Esophagus squamous epithelium (tissue), 5 donors: ENCODE measurements around the gene SLC6A3. TPM values are rescaled to one million over a fixed set of nuclear protein-coding genes. Genes with fewer than 3 reads are reported as not detected.
A peak's percentile ranks its signal among the peaks of the same experiment; 100 is the strongest.

Source experiments
- DNase-seq: peaks from one replicate; lab custom pipeline; 2025; lab: John Stamatoyannopoulos, UW
- H3K27ac ChIP-seq, 4 donors: fragments of 200-600 bp; sonication (generic); one replicate each; pipeline ENCODE4 v1.5.1; 2016 to 2019; ENCODE audit warnings: mild to moderate bottlenecking in 1 of 4
- H3K27me3 ChIP-seq, 4 donors: fragments of 200-600 bp; sonication (generic); 1 replicate in 3 of 4; 2 replicates in 1 of 4; pipeline versions ENCODE4 v1.5.1 to v1.6.0; 2017 to 2021; ENCODE audit warnings: antibody characterized with exemption in 1 of 4
- H3K36me3 ChIP-seq, 3 donors: fragments of 200-600 bp; sonication (generic); one replicate each; pipeline ENCODE4 v1.5.1; 2016 to 2019
- H3K4me1 ChIP-seq, 3 donors: fragments of 200-600 bp; sonication (generic); one replicate each; pipeline ENCODE4 v1.5.1; 2017 to 2019
- H3K4me3 ChIP-seq, 4 donors: fragments of 200-600 bp; sonication (generic); 1 replicate in 3 of 4; 2 replicates in 1 of 4; pipeline ENCODE4 v1.5.1; 2016 to 2019; ENCODE audit warnings: mild to moderate bottlenecking in 2 of 4, moderate library complexity in 1 of 4
- H3K9me3 ChIP-seq, 3 donors: fragments of 200-600 bp; sonication (generic); one replicate each; pipeline ENCODE4 v1.5.1; 2016 to 2019
- CTCF ChIP-seq, 6 experiments: fragments of 450-650 bp in 4 of 6; fragments of 200-600 bp in 2 of 6; sonication (generic) in 2 of 6; IDR thresholded peaks; one replicate each; pipeline ENCODE4 v1.5.1; 2016 to 2019; ENCODE audit warnings: antibody characterized with exemption in 6 of 6, mild to moderate bottlenecking in 4 of 6, moderate library complexity in 4 of 6
- POLR2A ChIP-seq, 4 donors: fragments of 450-650 bp; IDR thresholded peaks; one replicate each; pipeline ENCODE4 v1.6.1; 2017; ENCODE audit warnings: antibody characterized with exemption in 4 of 4, mild to moderate bottlenecking in 4 of 4, moderate library complexity in 3 of 4
- WGBS, 2 donors: methylation state at CpG; one replicate each; pipeline ENCODE4 v1.1.5; 2018; 5-methylcytosine and 5-hydroxymethylcytosine counted together
- intact Hi-C: fragments of 100-400 bp; cut with DNase I; formaldehyde crosslinking; loops from one replicate; pipeline ENCODE4 v1.15.0; 2022
- total RNA-seq, 4 donors: library from RNA; depleted of rRNA; stranded (reverse); fragments of >200 nt; gene quantifications; one replicate each; pipeline ENCODE4 v1.1.0, GENCODE V29; 2016
- donor health status: DM: yes; HTN: yes; CAD: no.

SLC6A3 gene
- total RNA-seq, 4 donors from 2014 or later, result 0.19 TPM; not detected in 3

- peak; percentile 25 for DNase-seq
- H3K9me3 ChIP-seq, result no peaks in the 10 kb centered on the region
- 46 to 63% methylated on average over 10 to 13 of the region's 48 CpGs for WGBS, 2 donors
- intact Hi-C loops, result no loop called here
- H3K36me3 ChIP-seq, result no peaks in the 10 kb centered on the region
- peaks cover 0 to 73% (median 0%) of the 10 kb centered on the region in 4 donors for H3K27me3 ChIP-seq
- TF ChIP-seq POLR2A (IDR thresholded peaks at IDR 0.05) (peak in 3 of 4 donors; percentile 18 to 88 (median 69)), CTCF (IDR thresholded peaks at IDR 0.05) (no peak)
- peaks cover 5 to 25% (median 9%) of the 10 kb centered on the region in 3 donors for H3K4me1 ChIP-seq
- peak overlapping the region; percentile 47 to 73 (median 60) for H3K4me3 ChIP-seq
- H3K27ac ChIP-seq, result peak overlapping the region; percentile 21 to 87 (median 74)
Observed at GRCh38 chr5:1385395-1386273, 59.6 kb downstream of the SLC6A3 start.

GRCh38 chr5:1384521-1384920 is 60.7 kb downstream of the SLC6A3 start:
- Histone ChIP-seq H3K4me1 (peaks cover 5 to 30% (median 12%) of the 10 kb centered on the region in 3 donors), H3K36me3 (no peaks in the 10 kb centered on the region), H3K9me3 (no peaks in the 10 kb centered on the region), H3K27me3 (peaks cover 0 to 73% (median 0%) of the 10 kb centered on the region in 4 donors), H3K27ac (no peak overlapping the region), H3K4me3 (no peak overlapping the region)
- DNase-seq, result no peak
- WGBS, 2 donors, result 79 to 88% methylated on average over 8 of the region's 10 CpGs
- intact Hi-C loops, result no loop called here
- TF ChIP-seq CTCF (IDR thresholded peaks at IDR 0.05), result no peak
- no peak for TF ChIP-seq POLR2A (IDR thresholded peaks at IDR 0.05)

- Histone ChIP-seq H3K4me1 (peaks cover 5 to 30% (median 12%) of the 10 kb centered on the region in 3 donors), H3K27me3 (peaks cover 0 to 73% (median 0%) of the 10 kb centered on the region in 4 donors), H3K27ac (no peak overlapping the region), H3K4me3 (no peak overlapping the region), H3K36me3 (no peaks in the 10 kb centered on the region), H3K9me3 (no peaks in the 10 kb centered on the region)
- TF ChIP-seq CTCF (IDR thresholded peaks at IDR 0.05) (no peak), POLR2A (IDR thresholded peaks at IDR 0.05) (no peak)
- WGBS, 2 donors, result 66 to 77% methylated on average over 2 to 5 of the region's 8 CpGs
- no peak for DNase-seq
- intact Hi-C loops, result no loop called here
Observed at GRCh38 chr5:1383886-1384401, 61.3 kb downstream of the SLC6A3 start.

- WGBS, 2 donors, result 83 to 88% methylated on average over 8 to 11 of the region's 17 CpGs
- TF ChIP-seq POLR2A (IDR thresholded peaks at IDR 0.05) (no peak), CTCF (IDR thresholded peaks at IDR 0.05) (no peak)
- no peak for DNase-seq
- no peak overlapping the region for H3K27ac ChIP-seq
- peaks cover 5 to 30% (median 12%) of the 10 kb centered on the region in 3 donors for H3K4me1 ChIP-seq
- no peaks in the 10 kb centered on the region for H3K36me3 ChIP-seq
- H3K9me3 ChIP-seq, result no peaks in the 10 kb centered on the region
- H3K4me3 ChIP-seq, result no peak overlapping the region
- intact Hi-C loops, result no loop called here
- peaks cover 0 to 72% (median 0%) of the 10 kb centered on the region in 4 donors for H3K27me3 ChIP-seq
Observed at GRCh38 chr5:1383344-1383743, 61.9 kb downstream of the SLC6A3 start.

GRCh38 chr5:1382248-1382700 is 63.0 kb downstream of the SLC6A3 start:
- no peak for DNase-seq
- Histone ChIP-seq H3K4me1 (peaks cover 5 to 30% (median 12%) of the 10 kb centered on the region in 3 donors), H3K27ac (no peak overlapping the region), H3K9me3 (no peaks in the 10 kb centered on the region), H3K36me3 (no peaks in the 10 kb centered on the region), H3K27me3 (peaks cover 0 to 72% (median 0%) of the 10 kb centered on the region in 4 donors), H3K4me3 (no peak overlapping the region)
- 86 to 95% methylated on average over 3 to 17 of the region's 18 CpGs for WGBS, 2 donors
- TF ChIP-seq POLR2A (IDR thresholded peaks at IDR 0.05), result no peak
- no peak for TF ChIP-seq CTCF (IDR thresholded peaks at IDR 0.05)
- intact Hi-C loops, result no loop called here
